Measurements from ENCODE around the gene ATP5PD.

ATP5PD gene

GRCh38 chr17:75064040-75064439, 17.3 kb upstream of the ATP5PD start:
- H3K27me3 Mint-ChIP-seq (ENCODE audit: low read depth, poor library complexity) = no peaks in the 10 kb centered on the region
- no peaks in the 10 kb centered on the region for H3K9me3 Mint-ChIP-seq
- H3K4me1 Mint-ChIP-seq = peaks cover 20% of the 10 kb centered on the region
- H3K36me3 Mint-ChIP-seq (ENCODE audit: low read depth) = peaks cover 48% of the 10 kb centered on the region
- peak overlapping the region; percentile 75 for H3K27ac Mint-ChIP-seq
- H3K4me3 Mint-ChIP-seq = no peak overlapping the region
- no peak for DNase-seq
- TF ChIP-seq, protein P1, sequence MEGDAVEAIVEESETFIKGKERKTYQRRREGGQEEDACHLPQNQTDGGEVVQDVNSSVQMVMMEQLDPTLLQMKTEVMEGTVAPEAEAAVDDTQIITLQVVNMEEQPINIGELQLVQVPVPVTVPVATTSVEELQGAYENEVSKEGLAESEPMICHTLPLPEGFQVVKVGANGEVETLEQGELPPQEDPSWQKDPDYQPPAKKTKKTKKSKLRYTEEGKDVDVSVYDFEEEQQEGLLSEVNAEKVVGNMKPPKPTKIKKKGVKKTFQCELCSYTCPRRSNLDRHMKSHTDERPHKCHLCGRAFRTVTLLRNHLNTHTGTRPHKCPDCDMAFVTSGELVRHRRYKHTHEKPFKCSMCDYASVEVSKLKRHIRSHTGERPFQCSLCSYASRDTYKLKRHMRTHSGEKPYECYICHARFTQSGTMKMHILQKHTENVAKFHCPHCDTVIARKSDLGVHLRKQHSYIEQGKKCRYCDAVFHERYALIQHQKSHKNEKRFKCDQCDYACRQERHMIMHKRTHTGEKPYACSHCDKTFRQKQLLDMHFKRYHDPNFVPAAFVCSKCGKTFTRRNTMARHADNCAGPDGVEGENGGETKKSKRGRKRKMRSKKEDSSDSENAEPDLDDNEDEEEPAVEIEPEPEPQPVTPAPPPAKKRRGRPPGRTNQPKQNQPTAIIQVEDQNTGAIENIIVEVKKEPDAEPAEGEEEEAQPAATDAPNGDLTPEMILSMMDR (IDR thresholded peaks at IDR 0.05) = no peak

DNA sequence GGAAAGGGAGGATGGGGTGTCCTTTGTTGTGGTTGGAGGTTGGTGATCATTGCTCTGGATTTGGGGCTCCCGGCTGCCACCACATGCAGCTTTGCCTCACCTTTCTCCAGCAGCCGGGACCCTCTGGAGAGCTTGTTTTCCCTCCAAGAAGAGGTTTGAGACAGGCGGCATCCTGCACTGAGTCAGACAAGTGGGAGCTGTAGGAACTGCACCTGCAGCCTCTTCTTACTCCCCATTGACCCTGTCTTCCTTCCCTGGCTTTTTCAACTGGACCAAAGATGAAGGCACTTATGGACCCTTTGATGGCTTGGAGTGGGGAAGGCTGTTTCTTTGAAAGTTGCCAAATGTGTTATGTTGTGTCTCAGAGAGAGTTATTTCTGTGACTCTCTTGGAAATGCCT, 16.9 kb upstream of the ATP5PD start:
- peaks cover 20% of the 10 kb centered on the region for H3K4me1 Mint-ChIP-seq
- no peaks in the 10 kb centered on the region for H3K27me3 Mint-ChIP-seq (ENCODE audit: low read depth, poor library complexity)
- no peak for DNase-seq
- no peaks in the 10 kb centered on the region for H3K9me3 Mint-ChIP-seq
- peaks cover 48% of the 10 kb centered on the region for H3K36me3 Mint-ChIP-seq (ENCODE audit: low read depth)
- TF ChIP-seq, protein P1 (IDR thresholded peaks at IDR 0.05) = no peak
- H3K4me3 Mint-ChIP-seq = no peak overlapping the region
- H3K27ac Mint-ChIP-seq = peak overlapping the region; percentile 75

GRCh38 chr17:75063201-75063600, 16.4 kb upstream of the ATP5PD start:
- Mint-ChIP-seq H3K27ac (no peak overlapping the region), H3K4me3 (no peak overlapping the region), H3K9me3 (no peaks in the 10 kb centered on the region), H3K4me1 (peaks cover 20% of the 10 kb centered on the region), H3K27me3 (ENCODE audit: low read depth, poor library complexity) (peaks cover under 1% of the 10 kb centered on the region), H3K36me3 (ENCODE audit: low read depth) (peaks cover 48% of the 10 kb centered on the region)
- no peak for DNase-seq
- TF ChIP-seq, protein P1 (IDR thresholded peaks at IDR 0.05) = no peak

GRCh38 chr17:75061618-75062017, 14.8 kb upstream of the ATP5PD start:
- Mint-ChIP-seq H3K36me3 (ENCODE audit: low read depth) (peaks cover 54% of the 10 kb centered on the region), H3K27ac (no peak overlapping the region), H3K4me1 (peaks cover 20% of the 10 kb centered on the region), H3K27me3 (ENCODE audit: low read depth, poor library complexity) (peaks cover 3% of the 10 kb centered on the region), H3K9me3 (no peaks in the 10 kb centered on the region), H3K4me3 (no peak overlapping the region)
- no peak for DNase-seq
- TF ChIP-seq, protein P1 (IDR thresholded peaks at IDR 0.05) = no peak

DNA sequence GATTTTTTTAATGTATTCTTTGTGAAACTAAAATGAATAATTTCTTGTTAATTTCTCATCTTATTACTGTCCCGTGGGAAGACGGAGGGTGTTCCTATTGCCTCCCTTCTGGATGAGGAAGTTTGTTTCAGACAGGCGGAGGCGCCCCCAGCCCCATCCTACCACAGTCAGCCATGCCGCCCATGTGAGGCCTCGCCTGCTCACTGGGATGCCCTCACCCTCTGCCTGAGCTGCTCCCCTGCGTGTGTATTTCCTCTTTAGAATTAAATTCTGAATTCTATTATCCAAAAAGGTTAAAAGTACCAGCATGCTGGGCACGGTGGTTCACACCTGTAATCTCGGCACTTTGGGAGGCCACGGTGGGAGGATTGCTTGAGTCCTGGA, 14.3 kb upstream of the ATP5PD start:
- Mint-ChIP-seq H3K36me3 (ENCODE audit: low read depth) (peaks cover 56% of the 10 kb centered on the region), H3K4me3 (no peak overlapping the region), H3K4me1 (peaks cover 14% of the 10 kb centered on the region), H3K27ac (no peak overlapping the region), H3K9me3 (no peaks in the 10 kb centered on the region), H3K27me3 (ENCODE audit: low read depth, poor library complexity) (peaks cover 3% of the 10 kb centered on the region)
- TF ChIP-seq, protein P1 (IDR thresholded peaks at IDR 0.05) = no peak
- DNase-seq = no peak

GRCh38 chr17:75060434-75061054, 13.8 kb upstream of the ATP5PD start:
- H3K27me3 Mint-ChIP-seq (ENCODE audit: low read depth, poor library complexity) = peaks cover 3% of the 10 kb centered on the region
- H3K36me3 Mint-ChIP-seq (ENCODE audit: low read depth) = peaks cover 59% of the 10 kb centered on the region
- DNase-seq = no peak
- no peaks in the 10 kb centered on the region for H3K9me3 Mint-ChIP-seq
- no peak overlapping the region for H3K4me3 Mint-ChIP-seq
- TF ChIP-seq, protein P1 (IDR thresholded peaks at IDR 0.05) = no peak
- peaks cover 10% of the 10 kb centered on the region for H3K4me1 Mint-ChIP-seq
- H3K27ac Mint-ChIP-seq = peak overlapping the region; percentile 76
